Mesothelial cell of epicardium (in vitro differentiated cells): ENCODE data around the gene GAS2. TPM values are rescaled to one million over a fixed set of nuclear protein-coding genes. Genes with fewer than 3 reads are reported as not detected.
A peak's percentile ranks its signal among the peaks of the same experiment; 100 is the strongest.

Source experiments
- DNase-seq, 2 experiments: peaks; one replicate each; pipeline ENCODE4 v3.0.0; 2021; ENCODE audit warnings: low spot score in 2 of 2; ENCODE audit not compliant: unreplicated experiment in 2 of 2
- H3K27ac Mint-ChIP-seq: 2 replicates; pipeline ENCODE4 v1.8.0; 2021; ENCODE audit warnings: mixed read lengths
- H3K27me3 Mint-ChIP-seq: 2 replicates; pipeline ENCODE4 v1.8.0; 2021; ENCODE audit warnings: low read depth, mixed read lengths
- H3K36me3 Mint-ChIP-seq: 2 replicates; pipeline ENCODE4 v1.8.0; 2021; ENCODE audit warnings: mixed read lengths
- H3K4me1 Mint-ChIP-seq: 2 replicates; pipeline ENCODE4 v1.8.0; 2021; ENCODE audit warnings: mixed read lengths
- H3K4me3 Mint-ChIP-seq: 2 replicates; pipeline ENCODE4 v1.8.0; 2021; ENCODE audit warnings: mild to moderate bottlenecking, moderate library complexity, mixed read lengths
- H3K9me3 Mint-ChIP-seq: 2 replicates; pipeline ENCODE4 v1.8.0; 2021; ENCODE audit warnings: mixed read lengths
- CTCF ChIP-seq: fragments of 200-600 bp; sonication (generic); IDR thresholded peaks from one replicate; pipeline ENCODE4 v1.5.0; 2021; ENCODE audit warnings: antibody characterized with exemption; ENCODE audit not compliant: unreplicated experiment
- total RNA-seq: library from RNA; stranded (reverse); gene quantifications from 3 replicates; pipeline ENCODE4 v1.2.1, GENCODE V29; 2021

Gene GAS2
- total RNA-seq, 1 donor from 2014 or later, result 17.8 TPM

GRCh38 chr11:22677153-22677903 lies 10.9 kb downstream of the GAS2 start:
- no peak for DNase-seq
- H3K9me3 Mint-ChIP-seq, result no peaks in the 10 kb centered on the region
- peak overlapping the region; percentile 30 for H3K27ac Mint-ChIP-seq
- peaks cover 42% of the 10 kb centered on the region for H3K4me1 Mint-ChIP-seq
- no peak overlapping the region for H3K4me3 Mint-ChIP-seq
- no peaks in the 10 kb centered on the region for H3K36me3 Mint-ChIP-seq
- TF ChIP-seq CTCF, result no peak
- H3K27me3 Mint-ChIP-seq, result no peaks in the 10 kb centered on the region

GRCh38 chr11:22680628-22681027 lies 14.2 kb downstream of the GAS2 start:
- no peaks in the 10 kb centered on the region for H3K36me3 Mint-ChIP-seq
- H3K27me3 Mint-ChIP-seq, result no peaks in the 10 kb centered on the region
- DNase-seq, result no peak
- H3K9me3 Mint-ChIP-seq, result no peaks in the 10 kb centered on the region
- H3K4me1 Mint-ChIP-seq, result peaks cover 25% of the 10 kb centered on the region
- TF ChIP-seq CTCF, result no peak
- H3K4me3 Mint-ChIP-seq, result no peak overlapping the region
- H3K27ac Mint-ChIP-seq, result peak overlapping the region; percentile 55

- Mint-ChIP-seq H3K36me3 (no peaks in the 10 kb centered on the region), H3K27me3 (no peaks in the 10 kb centered on the region), H3K4me3 (no peak overlapping the region), H3K27ac (no peak overlapping the region), H3K9me3 (no peaks in the 10 kb centered on the region), H3K4me1 (peaks cover 25% of the 10 kb centered on the region)
- DNase-seq, result no peak
- TF ChIP-seq CTCF, result no peak
These were observed 14.9 kb downstream of the GAS2 start for GRCh38 chr11:22681281-22681812.

GRCh38 chr11:22684082-22684481 lies 17.7 kb downstream of the GAS2 start:
- H3K9me3 Mint-ChIP-seq, result no peaks in the 10 kb centered on the region
- no peaks in the 10 kb centered on the region for H3K36me3 Mint-ChIP-seq
- H3K27ac Mint-ChIP-seq, result no peak overlapping the region
- H3K4me3 Mint-ChIP-seq, result no peak overlapping the region
- no peak for DNase-seq
- no peaks in the 10 kb centered on the region for H3K27me3 Mint-ChIP-seq
- TF ChIP-seq CTCF, result no peak
- H3K4me1 Mint-ChIP-seq, result peaks cover 13% of the 10 kb centered on the region

- Mint-ChIP-seq H3K36me3 (no peaks in the 10 kb centered on the region), H3K4me1 (peaks cover 11% of the 10 kb centered on the region), H3K27me3 (no peaks in the 10 kb centered on the region), H3K4me3 (no peak overlapping the region), H3K9me3 (no peaks in the 10 kb centered on the region), H3K27ac (no peak overlapping the region)
- no peak for TF ChIP-seq CTCF
- DNase-seq, result no peak
These were observed 18.7 kb downstream of the GAS2 start for GRCh38 chr11:22685111-22685510.
